Measurements from ENCODE around the gene AIPL1. TPM values are rescaled to one million over a fixed set of nuclear protein-coding genes. Genes with fewer than 3 reads are reported as not detected.

The AIPL1 gene
- total and polyA plus RNA-seq, 8 donors, result not detected

DNA sequence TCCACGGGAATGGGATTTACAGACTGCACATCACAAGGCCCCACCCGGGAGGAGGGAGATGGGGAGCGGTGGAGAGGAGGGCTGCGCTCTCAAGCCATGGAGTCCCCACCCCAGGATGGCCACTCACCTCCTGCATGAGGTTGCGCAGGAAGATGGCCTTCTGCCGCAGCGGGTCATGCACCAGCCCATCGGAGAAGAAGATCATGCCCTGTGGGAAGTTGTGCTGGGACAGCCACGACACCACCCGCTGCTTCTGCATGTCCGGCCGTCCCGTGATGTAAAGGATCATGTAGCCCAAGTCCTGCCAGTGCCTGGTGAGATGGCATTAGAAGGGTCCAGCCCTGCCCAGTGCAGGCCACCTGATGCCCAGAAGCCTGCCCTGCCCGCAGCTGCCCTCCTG is 26.3 kb upstream of the AIPL1 start:
- intact Hi-C loops (cut with DNase I; ENCODE audit: low total_unique reads), result no loop called here
- Histone ChIP-seq H3K9me3 (no peaks in the 10 kb centered on the region), H3K4me1 (peaks cover 13 to 22% (median 17%) of the 10 kb centered on the region in 4 donors), H3K4me3 (no peak overlapping the region), H3K27me3 (peaks cover 0 to under 1% (median 0%) of the 10 kb centered on the region in 3 donors), H3K27ac (no peak overlapping the region), H3K36me3 (peaks cover 0 to 43% (median 18%) of the 10 kb centered on the region in 4 donors)
- DNase-seq, result no peak
- 92 to 97% (median 95%) methylated on average over 14 of the region's 14 CpGs for WGBS, 5 donors
- TF ChIP-seq POLR2A (IDR thresholded peaks at IDR 0.05) (no peak), POLR2AphosphoS5 (IDR thresholded peaks at IDR 0.05) (no peak), EP300 (IDR thresholded peaks at IDR 0.05) (no peak)
- TF ChIP-seq, protein P1, sequence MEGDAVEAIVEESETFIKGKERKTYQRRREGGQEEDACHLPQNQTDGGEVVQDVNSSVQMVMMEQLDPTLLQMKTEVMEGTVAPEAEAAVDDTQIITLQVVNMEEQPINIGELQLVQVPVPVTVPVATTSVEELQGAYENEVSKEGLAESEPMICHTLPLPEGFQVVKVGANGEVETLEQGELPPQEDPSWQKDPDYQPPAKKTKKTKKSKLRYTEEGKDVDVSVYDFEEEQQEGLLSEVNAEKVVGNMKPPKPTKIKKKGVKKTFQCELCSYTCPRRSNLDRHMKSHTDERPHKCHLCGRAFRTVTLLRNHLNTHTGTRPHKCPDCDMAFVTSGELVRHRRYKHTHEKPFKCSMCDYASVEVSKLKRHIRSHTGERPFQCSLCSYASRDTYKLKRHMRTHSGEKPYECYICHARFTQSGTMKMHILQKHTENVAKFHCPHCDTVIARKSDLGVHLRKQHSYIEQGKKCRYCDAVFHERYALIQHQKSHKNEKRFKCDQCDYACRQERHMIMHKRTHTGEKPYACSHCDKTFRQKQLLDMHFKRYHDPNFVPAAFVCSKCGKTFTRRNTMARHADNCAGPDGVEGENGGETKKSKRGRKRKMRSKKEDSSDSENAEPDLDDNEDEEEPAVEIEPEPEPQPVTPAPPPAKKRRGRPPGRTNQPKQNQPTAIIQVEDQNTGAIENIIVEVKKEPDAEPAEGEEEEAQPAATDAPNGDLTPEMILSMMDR (IDR thresholded peaks at IDR 0.05), result no peak

DNA sequence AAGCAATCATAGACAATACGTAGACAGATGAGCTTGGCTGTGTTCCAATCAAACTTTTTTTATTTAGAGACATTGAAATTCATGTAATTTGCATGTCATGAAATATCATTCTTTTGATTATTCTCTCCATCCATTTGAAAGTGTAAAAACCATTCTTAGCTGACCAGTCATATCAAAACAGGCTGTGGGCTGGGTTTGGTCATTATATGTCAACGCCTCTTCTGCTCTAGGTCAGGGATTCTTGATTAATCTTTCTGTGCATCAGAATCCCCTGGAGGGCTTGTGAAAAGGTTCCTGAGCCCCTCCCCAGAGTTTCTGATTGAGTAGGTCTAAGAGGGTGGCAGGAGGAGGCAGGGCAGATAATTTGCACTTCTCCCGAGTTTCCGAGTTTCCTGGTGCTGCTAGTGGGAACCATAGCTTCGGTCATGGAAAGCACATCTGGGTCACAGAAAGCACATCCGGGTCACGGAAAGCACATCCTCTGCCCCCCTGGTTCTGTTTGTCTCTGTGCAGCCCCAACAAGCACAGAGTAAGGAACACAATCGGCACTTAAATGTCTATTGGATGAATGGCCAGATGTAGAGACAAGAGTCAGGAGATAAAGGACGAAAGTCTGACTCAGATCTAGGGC is 25.7 kb upstream of the AIPL1 start:
- Histone ChIP-seq H3K27ac (no peak overlapping the region), H3K4me3 (no peak overlapping the region), H3K36me3 (peaks cover 0 to 37% (median 18%) of the 10 kb centered on the region in 4 donors), H3K27me3 (peaks cover 0 to 7% (median 0%) of the 10 kb centered on the region in 3 donors), H3K9me3 (no peaks in the 10 kb centered on the region), H3K4me1 (peaks cover 13 to 28% (median 17%) of the 10 kb centered on the region in 4 donors)
- 78 to 85% (median 81%) methylated on average over 9 of the region's 9 CpGs for WGBS, 5 donors
- DNase-seq, result no peak
- intact Hi-C loops (cut with DNase I; ENCODE audit: low total_unique reads), result no loop called here
- TF ChIP-seq, protein P1 (IDR thresholded peaks at IDR 0.05), result no peak
- TF ChIP-seq EP300 (IDR thresholded peaks at IDR 0.05) (no peak), POLR2AphosphoS5 (IDR thresholded peaks at IDR 0.05) (no peak), POLR2A (IDR thresholded peaks at IDR 0.05) (no peak)

DNA sequence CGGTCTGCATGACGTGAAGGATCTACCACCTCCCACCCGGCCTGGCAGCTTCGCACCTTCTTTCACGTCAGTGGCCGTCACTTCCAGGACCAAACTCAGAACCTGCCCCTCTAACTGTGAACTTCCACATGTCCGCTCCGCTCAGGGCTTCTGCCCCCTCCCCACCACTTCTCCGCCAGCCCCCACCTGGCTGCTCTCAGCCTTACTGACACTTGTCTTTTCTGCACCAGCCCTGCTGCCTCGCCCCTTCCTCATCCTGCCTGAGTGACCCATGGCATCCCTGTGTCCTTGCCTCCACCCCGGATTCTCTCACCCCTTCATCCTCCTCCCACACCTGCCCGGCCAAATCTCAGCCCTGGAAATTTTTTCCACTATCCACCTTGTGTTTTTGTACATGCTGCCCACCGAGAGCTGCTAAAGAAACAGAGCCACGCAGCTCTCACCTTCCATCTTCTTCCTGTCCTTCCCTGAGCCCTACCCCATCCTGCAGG is 23.6 kb upstream of the AIPL1 start:
- H3K36me3 ChIP-seq, result peaks cover 0 to 19% (median 9%) of the 10 kb centered on the region in 4 donors
- DNase-seq, result no peak
- no peak overlapping the region for H3K4me3 ChIP-seq
- H3K4me1 ChIP-seq, result peaks cover 17 to 36% (median 25%) of the 10 kb centered on the region in 4 donors
- H3K27ac ChIP-seq, result peak overlapping the region in 3 of 5 donors; percentile 38 to 80 (median 61)
- intact Hi-C loops (cut with DNase I; ENCODE audit: low total_unique reads), result no loop called here
- H3K27me3 ChIP-seq, result peaks cover 0 to 23% (median 10%) of the 10 kb centered on the region in 3 donors
- no peak for TF ChIP-seq POLR2A (IDR thresholded peaks at IDR 0.05)
- 81 to 87% (median 85%) methylated on average over 14 of the region's 14 CpGs for WGBS, 5 donors
- H3K9me3 ChIP-seq, result no peaks in the 10 kb centered on the region

DNA sequence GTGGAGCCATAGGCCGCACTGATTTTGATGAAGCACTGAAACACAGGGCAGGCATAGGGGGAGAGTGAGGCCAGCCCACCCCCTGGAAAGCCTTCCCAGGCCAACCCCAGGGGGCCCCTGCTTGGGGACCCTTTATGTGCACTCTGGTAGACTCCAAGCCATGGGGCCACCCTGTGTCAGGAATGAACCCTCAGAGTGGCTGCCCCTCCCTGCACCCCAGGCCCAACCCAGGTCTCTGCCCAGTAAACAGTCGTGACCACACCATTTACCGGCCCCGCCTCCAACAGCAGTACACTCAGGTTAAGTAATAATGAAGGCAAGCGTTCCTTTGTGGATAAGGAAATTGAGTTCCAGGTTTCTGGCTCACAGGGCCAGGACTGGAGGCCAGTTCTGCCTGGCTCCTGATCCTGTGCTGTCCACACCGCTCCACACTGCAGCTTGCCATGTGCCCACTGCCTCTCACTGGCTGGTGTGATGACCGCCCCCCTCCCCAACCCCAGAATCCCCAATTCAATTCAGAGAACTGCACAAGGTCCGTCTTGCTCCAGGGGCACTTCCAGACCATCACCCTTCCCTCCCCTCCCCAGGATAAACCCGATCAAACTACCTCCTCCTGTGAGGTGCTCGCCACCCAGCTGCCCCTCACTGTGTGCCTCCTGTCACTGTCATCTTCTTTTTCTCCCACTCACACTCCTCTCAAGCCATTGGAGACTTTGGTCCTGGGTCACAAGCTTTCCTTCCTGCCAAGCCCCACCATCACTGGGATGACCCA is 23.0 kb upstream of the AIPL1 start:
- intact Hi-C loops (cut with DNase I; ENCODE audit: low total_unique reads), result no loop called here
- Histone ChIP-seq H3K9me3 (no peaks in the 10 kb centered on the region), H3K4me3 (no peak overlapping the region), H3K27ac (peak overlapping the region; percentile 38 to 80 (median 56)), H3K4me1 (peaks cover 17 to 36% (median 25%) of the 10 kb centered on the region in 4 donors), H3K36me3 (peaks cover 0 to 13% (median 6%) of the 10 kb centered on the region in 4 donors), H3K27me3 (peaks cover 0 to 24% (median 10%) of the 10 kb centered on the region in 3 donors)
- no peak for TF ChIP-seq POLR2A (IDR thresholded peaks at IDR 0.05)
- peak in 1 of 3 donors; percentile 39 for TF ChIP-seq POLR2AphosphoS5 (IDR thresholded peaks at IDR 0.05)
- TF ChIP-seq, protein P1 (IDR thresholded peaks at IDR 0.05), result no peak
- TF ChIP-seq EP300 (IDR thresholded peaks at IDR 0.05), result no peak
- DNase-seq, result peak; percentile 62 to 85
- 40 to 75% (median 66%) methylated on average over 10 of the region's 10 CpGs for WGBS, 5 donors
